Measurements from ENCODE around the gene STX17.

STX17 gene

GRCh38 chr9:99881769-99882168, 24.7 kb upstream of the STX17 start:
- TF ChIP-seq CTCF (IDR thresholded peaks at IDR 0.05) (no peak), ZFX (IDR thresholded peaks at IDR 0.05; ENCODE audit: borderline replicate concordance) (no peak)

GRCh38 chr9:99885747-99886146, 20.7 kb upstream of the STX17 start:
- H3K27ac ChIP-seq: no peak overlapping the region
- TF ChIP-seq CTCF (IDR thresholded peaks at IDR 0.05): no peak
- no peak for TF ChIP-seq ZFX (IDR thresholded peaks at IDR 0.05; ENCODE audit: borderline replicate concordance)

More at GRCh38 chr9:99881769-99882168, 24.7 kb upstream of the STX17 start:
- no peak overlapping the region for H3K27ac ChIP-seq

GRCh38 chr9:99889120-99889519, 17.3 kb upstream of the STX17 start:
- H3K27ac ChIP-seq: no peak overlapping the region
- TF ChIP-seq CTCF (IDR thresholded peaks at IDR 0.05) (no peak), ZFX (IDR thresholded peaks at IDR 0.05; ENCODE audit: borderline replicate concordance) (no peak)

GRCh38 chr9:99894826-99895225, 11.6 kb upstream of the STX17 start:
- TF ChIP-seq ZFX (IDR thresholded peaks at IDR 0.05; ENCODE audit: borderline replicate concordance): no peak
- no peak for TF ChIP-seq CTCF (IDR thresholded peaks at IDR 0.05)
- H3K27ac ChIP-seq: no peak overlapping the region

GRCh38 chr9:99895510-99895909, 10.9 kb upstream of the STX17 start:
- no peak for TF ChIP-seq CTCF (IDR thresholded peaks at IDR 0.05)
- TF ChIP-seq ZFX (IDR thresholded peaks at IDR 0.05; ENCODE audit: borderline replicate concordance): no peak
- H3K27ac ChIP-seq: no peak overlapping the region

- no peak for TF ChIP-seq CTCF (IDR thresholded peaks at IDR 0.05)
- TF ChIP-seq ZFX (IDR thresholded peaks at IDR 0.05; ENCODE audit: borderline replicate concordance): no peak
- no peak overlapping the region for H3K27ac ChIP-seq
Measured at GRCh38 chr9:99896119-99896518, 10.3 kb upstream of the STX17 start.

- no peak overlapping the region for H3K27ac ChIP-seq
- TF ChIP-seq ZFX (IDR thresholded peaks at IDR 0.05; ENCODE audit: borderline replicate concordance) (no peak), CTCF (IDR thresholded peaks at IDR 0.05) (no peak)
Measured at GRCh38 chr9:99903393-99903792, 3.1 kb upstream of the STX17 start.
